M059J (cell line): ENCODE data around the gene CCDC90B. TPM values are rescaled to one million over a fixed set of nuclear protein-coding genes. Genes with fewer than 3 reads are reported as not detected.
"Not testable (repeated sequence)": the region's sequence is repeated elsewhere in the genome, so short reads cannot be mapped to it uniquely, and the experiment has no call there.

ENCODE experiments used
- DNase-seq: peaks from one replicate; pipeline ENCODE4 v3.0.0-alpha.2; 2012; ENCODE audit warnings: low read depth
- total RNA-seq: library from RNA; depleted of rRNA; stranded (reverse); fragments of >200 nt; shearing (Covaris generic); gene quantifications from 2 replicates; pipeline ENCODE4 v1.2.3, GENCODE V29; 2014

CCDC90B gene
- total RNA-seq, 1 experiment from 2014 or later: 57.5 TPM

DNA sequence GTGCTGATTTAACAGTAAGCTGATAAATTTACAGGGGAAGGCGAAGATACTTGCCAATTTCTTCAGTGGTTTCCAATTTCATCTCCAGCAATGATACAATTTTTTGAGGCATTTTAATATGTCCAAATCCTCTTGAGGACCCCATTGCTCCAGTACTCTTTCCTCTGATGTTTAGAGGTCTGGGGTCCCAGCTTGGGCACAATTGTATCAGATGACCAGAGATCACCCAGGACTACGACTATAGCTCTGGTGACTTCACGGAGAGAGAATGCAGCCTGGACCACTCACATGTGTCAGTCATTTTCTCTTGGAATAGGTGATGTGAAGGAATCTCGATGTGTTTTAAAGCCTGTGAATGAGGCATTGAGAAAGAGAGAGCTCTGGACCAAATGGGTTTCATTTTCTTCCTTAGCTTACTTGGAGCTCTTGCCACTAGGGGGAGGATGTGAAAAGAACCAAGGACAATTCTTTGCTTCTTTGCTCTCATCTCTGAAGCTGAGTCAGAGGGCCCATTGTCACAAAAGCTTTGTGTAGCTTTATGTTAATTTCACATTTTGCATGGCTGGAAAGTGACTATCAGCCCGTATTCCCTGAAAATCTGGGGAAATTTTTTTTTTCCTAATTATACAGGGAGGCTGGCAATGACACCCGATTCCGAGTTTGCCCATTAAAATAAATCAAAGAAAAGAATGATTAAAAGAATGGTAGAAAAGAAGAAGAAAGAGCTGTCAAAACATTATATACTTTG is 6.7 kb upstream of the CCDC90B start:
- peak; percentile 75 for DNase-seq

GRCh38 chr11:83287631-83288030 is 1.5 kb upstream of the CCDC90B start:
- DNase-seq: no peak

- no peak for DNase-seq
These were observed 906 bp downstream of the CCDC90B start for GRCh38 chr11:83285151-83285770.

DNA sequence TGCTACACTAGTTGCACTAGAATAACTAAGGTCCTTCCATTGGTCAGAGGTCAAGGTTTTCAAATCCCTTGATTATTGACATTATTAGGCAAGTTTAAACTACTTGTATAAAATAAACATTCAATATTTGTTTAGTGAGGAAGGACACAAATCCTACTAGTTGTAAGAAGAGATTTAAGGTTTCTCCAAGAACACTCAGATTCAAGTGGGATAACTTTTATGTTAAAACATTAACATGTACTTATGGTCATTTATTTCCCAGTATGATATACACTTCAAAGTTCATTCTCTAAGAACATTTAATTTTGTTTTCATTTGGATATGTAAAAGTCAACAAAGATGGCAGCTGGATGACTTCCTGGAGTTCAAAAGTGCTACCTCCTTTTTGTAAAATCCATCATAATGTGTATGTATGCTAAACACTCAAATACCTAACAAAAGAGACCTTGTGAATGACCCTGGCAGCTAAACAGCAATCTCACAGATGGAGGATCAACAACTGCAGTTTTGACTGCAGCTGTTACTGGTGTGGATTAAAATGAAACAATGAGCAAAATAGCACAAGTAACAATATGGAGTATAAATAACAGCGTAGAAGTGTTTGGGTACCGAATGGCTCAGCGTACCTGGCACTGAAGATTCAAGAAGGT is 1.5 kb downstream of the CCDC90B start:
- no peak for DNase-seq

GRCh38 chr11:83282084-83282716 is 4.0 kb downstream of the CCDC90B start:
- peak; percentile 7 for DNase-seq

DNA sequence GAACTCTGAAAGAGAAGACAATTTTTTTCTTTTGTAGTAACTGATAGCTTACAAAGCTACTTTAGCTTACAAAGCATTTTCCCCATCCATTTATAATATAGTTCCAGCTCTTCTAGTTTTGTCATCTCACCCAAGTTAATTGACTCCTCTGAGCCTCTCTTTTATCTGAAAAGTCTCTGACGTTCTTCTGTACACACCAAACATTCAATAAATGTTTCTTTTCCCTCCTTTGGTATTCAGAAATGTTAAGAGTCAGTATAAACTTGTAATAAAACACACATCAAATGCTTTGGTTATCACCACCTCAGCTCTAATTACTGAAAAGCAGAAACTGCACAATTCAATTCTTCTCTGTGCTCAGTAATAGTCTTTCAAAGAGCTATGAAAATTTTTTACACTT is 5.9 kb downstream of the CCDC90B start:
- DNase-seq: no peak

DNA sequence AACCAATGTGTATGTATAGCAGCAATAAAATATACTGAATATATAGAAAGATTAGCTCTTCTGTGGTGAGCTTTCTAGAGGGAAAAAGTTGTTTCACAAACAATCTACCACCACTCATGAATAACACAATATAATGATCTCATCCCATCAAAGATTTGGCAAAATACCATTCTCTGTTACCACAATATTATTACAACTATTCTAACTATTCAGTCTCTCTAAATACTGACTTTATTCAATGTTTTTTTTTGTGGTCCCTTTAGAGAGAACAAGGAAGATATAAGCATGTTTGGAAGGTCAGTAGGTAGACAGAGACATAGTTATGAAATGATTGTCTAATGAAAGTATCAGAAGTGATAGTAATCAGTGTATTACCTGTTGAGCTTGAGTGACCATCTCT is 7.8 kb downstream of the CCDC90B start:
- peak; percentile 50 for DNase-seq

- no peak for DNase-seq
These were observed 10.1 kb downstream of the CCDC90B start for GRCh38 chr11:83275888-83276641.

- DNase-seq: peak; percentile 87
These were observed 13.5 kb downstream of the CCDC90B start for GRCh38 chr11:83272627-83273026.

DNA sequence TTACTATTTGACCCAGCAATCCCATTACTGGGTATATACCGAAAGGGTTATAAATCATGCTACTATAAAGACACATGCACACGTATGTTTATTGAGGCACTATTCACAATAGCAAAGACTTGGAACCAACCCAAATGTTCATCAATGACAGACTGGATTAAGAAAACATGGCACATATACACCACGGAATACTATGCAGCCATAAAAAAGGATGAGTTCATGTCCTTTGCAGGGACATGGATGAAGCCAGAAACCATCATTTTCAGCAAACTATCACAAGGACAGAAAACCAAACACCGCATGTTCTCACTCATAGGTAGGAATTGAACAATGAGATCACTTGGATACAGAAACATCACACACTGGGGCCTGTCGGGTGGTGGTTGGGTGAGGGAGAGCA is 14.4 kb downstream of the CCDC90B start:
- not testable (repeated sequence) for DNase-seq

GRCh38 chr11:83269080-83269479 is 17.1 kb downstream of the CCDC90B start:
- not testable (repeated sequence) for DNase-seq

GRCh38 chr11:83265331-83265730 is 20.8 kb downstream of the CCDC90B start:
- DNase-seq: peak; percentile 38

DNA sequence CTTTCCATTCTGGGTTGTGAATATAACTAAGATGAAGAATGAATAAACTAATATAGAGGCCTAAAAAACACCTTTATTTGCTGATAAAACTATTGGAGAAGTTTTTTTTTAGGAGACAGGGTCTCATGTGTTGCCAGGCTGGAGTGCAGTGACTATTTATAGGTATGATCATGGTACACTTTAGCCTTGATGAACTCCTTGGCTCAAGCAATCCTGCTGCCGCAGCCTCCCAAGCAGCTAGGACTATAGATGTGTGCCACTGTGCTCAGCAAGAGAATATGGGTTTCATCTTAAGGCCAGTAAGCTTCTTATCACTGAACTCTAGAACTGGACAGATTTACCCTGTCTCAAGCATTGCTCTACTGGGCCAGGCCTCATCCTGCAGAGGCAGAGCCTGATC is 26.6 kb downstream of the CCDC90B start:
- DNase-seq: no peak

GRCh38 chr11:83257761-83258168 is 28.4 kb downstream of the CCDC90B start:
- peak; percentile 99 for DNase-seq

- DNase-seq: no peak
These were observed 29.4 kb downstream of the CCDC90B start for GRCh38 chr11:83256602-83257340.

DNA sequence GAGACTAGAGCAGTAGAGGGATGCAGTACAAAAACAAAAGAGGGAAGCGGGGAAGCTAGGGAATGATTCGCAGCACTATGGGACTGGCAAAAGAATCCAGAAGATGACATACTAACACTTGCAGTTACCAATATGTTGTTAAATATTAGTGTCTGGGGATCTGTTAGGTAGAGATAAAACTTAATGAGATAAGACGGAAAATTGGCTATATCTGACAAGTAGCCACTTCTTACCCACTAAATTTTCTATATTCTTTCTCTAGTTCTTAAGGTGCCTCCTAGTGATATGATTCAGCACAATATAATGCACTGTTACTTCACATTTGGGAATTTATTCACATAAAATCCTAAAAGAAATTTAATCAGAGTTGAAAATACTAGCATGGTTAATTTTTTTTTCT is 30.8 kb downstream of the CCDC90B start:
- DNase-seq: no peak

DNA sequence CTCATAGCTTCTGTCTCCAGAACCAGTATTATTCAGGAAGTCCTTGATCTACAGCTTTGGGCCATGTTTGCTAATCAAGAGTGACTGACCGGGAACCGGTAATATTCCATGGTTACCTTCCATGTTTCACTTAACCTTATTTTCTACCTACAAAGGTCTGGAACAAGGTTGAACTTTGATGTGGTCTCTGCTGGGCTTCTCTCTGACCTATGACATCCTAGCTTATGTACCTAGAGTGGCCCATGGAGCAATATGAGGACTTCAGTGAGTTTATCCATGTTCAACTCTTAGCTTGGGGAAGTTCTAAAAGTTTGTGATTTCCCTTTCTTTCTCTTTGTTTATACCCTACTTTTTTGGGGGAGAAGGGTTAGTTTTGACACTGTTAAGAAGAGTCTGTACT is 33.2 kb downstream of the CCDC90B start:
- DNase-seq: no peak

GRCh38 chr11:83252266-83252665 is 33.9 kb downstream of the CCDC90B start:
- DNase-seq: no peak

DNA sequence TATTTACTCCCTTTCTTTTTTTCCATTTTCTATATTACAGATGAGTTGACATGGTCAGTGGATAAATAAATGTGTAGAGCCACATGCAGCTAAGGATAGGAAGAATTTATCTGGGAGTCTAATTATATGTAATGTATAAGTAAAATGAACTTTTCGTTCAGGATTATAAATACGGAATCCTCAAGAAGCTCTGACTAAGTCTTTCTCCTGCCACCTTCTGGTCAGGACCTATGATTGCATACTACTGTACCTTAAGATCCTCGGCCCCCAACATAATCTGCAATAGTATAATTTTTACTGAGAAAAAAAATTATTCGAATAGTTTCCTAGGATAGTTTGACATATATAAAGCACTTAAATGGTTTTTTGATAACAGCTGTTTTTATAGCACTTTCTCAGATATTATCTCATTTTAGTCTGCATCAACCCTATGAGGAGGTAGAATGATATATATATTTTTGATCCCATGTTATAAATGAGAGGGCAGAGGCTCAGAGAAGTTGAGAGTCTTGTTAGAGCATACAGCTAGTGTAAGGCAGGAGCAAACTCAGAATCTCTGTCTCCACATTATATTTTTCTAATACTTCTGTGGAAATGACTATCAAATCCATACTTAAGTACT is 36.1 kb downstream of the CCDC90B start:
- DNase-seq: peak; percentile 47

DNA sequence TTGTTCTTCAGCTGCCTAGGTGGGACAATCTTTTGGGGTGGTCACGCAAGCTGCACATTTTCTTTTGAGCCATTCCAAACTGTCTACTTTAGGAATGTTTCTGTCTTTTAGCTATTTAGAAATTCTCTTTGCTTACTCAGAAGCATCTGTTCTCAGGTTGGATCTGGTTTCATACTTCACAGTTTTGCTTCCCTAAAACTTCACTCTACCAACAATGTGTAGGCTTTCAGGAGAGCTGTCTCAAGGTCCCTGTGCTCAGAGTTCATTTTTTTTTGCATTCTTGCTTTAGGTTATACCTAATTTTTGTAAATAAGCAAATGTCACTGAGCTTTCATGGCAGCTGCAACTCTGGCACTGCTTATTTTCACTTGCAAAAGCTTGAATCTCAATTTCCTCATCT is 36.7 kb downstream of the CCDC90B start:
- no peak for DNase-seq
